Naive thymus-derived CD4-positive, alpha-beta T cell (primary cell): ENCODE data around the gene USP12. TPM values are rescaled to one million over a fixed set of nuclear protein-coding genes. Genes with fewer than 3 reads are reported as not detected.
"Not testable (repeated sequence)": the region's sequence is repeated elsewhere in the genome, so short reads cannot be mapped to it uniquely, and the experiment has no call there.

Experiments
- ATAC-seq: fragments of 150-1000 bp; cut with Tn5 transposase; 2 replicates; pipeline ENCODE4 v1.10.0; 2021; ENCODE audit warnings: mild to moderate bottlenecking, moderate library complexity
- CTCF ChIA-PET: fragments of 350-600 bp; sonication (Branson Sonifier 250); formaldehyde crosslinking; loops from one replicate; lab custom pipeline; 2021; ENCODE audit warnings: antibody characterized with exemption; lab: Charles Lee
- POLR2A ChIA-PET: fragments of 350-600 bp; sonication (Branson Sonifier 250); formaldehyde crosslinking; loops from one replicate; lab custom pipeline; 2021; ENCODE audit warnings: antibody characterized with exemption, inconsistent platforms; lab: Charles Lee
- DNase-seq, 9 donors: peaks; one replicate each; pipeline versions ENCODE4 v3.0.0 to v3.0.0-alpha.2; 2020 to 2022; ENCODE audit warnings: mixed read lengths in 1 of 9
- H3K27ac ChIP-seq: one replicate; pipeline ENCODE4 v1.7.0; 2013; ENCODE audit warnings: mild to moderate bottlenecking, low read depth, low read length, moderate library complexity
- H3K27me3 ChIP-seq, 2 donors: one replicate each; pipeline ENCODE4 v1.7.0; 2013; ENCODE audit warnings: low read length in 2 of 2, mild to moderate bottlenecking in 2 of 2, moderate library complexity in 2 of 2; ENCODE audit not compliant: control insufficient read depth in 2 of 2, insufficient read depth in 2 of 2
- H3K36me3 ChIP-seq, 3 experiments: 1 replicate in 2 of 3; 2 replicates in 1 of 3; pipeline ENCODE4 v1.7.0; 2013; ENCODE audit warnings: low read length in 3 of 3, mild to moderate bottlenecking in 3 of 3, moderate library complexity in 1 of 3; ENCODE audit not compliant: insufficient read depth in 3 of 3, control insufficient read depth in 2 of 3
- H3K4me1 ChIP-seq, 2 donors: one replicate each; pipeline ENCODE4 v1.7.0; 2013; ENCODE audit warnings: low read length in 2 of 2, mild to moderate bottlenecking in 2 of 2, moderate library complexity in 1 of 2; ENCODE audit not compliant: control insufficient read depth in 2 of 2, insufficient read depth in 2 of 2
- H3K4me3 ChIP-seq: 2 replicates; pipeline ENCODE4 v1.7.0; 2013; ENCODE audit warnings: mild to moderate bottlenecking, low read length
- H3K9me3 ChIP-seq, 3 experiments: 1 replicate in 2 of 3; 2 replicates in 1 of 3; pipeline ENCODE4 v1.7.0; 2013; ENCODE audit warnings: low read length in 3 of 3; ENCODE audit not compliant: control insufficient read depth in 2 of 3
- H3K27ac Mint-ChIP-seq, 9 donors: one replicate each; pipeline ENCODE4 v1.8.0; 2020 to 2022; ENCODE audit warnings: mixed read lengths in 9 of 9, mild to moderate bottlenecking in 8 of 9, moderate library complexity in 5 of 9, inconsistent platforms in 2 of 9
- H3K27me3 Mint-ChIP-seq, 5 donors: one replicate each; pipeline ENCODE4 v1.8.0; 2021 to 2022; ENCODE audit warnings: mixed read lengths in 5 of 5, mild to moderate bottlenecking in 1 of 5
- H3K36me3 Mint-ChIP-seq, 5 donors: one replicate each; pipeline ENCODE4 v1.8.0; 2020 to 2022; ENCODE audit warnings: mixed read lengths in 5 of 5, mild to moderate bottlenecking in 3 of 5, inconsistent platforms in 1 of 5
- H3K4me1 Mint-ChIP-seq, 7 donors: one replicate each; pipeline ENCODE4 v1.8.0; 2020 to 2022; ENCODE audit warnings: mixed read lengths in 7 of 7, mild to moderate bottlenecking in 3 of 7, inconsistent platforms in 1 of 7
- H3K4me3 Mint-ChIP-seq, 10 donors: one replicate each; pipeline ENCODE4 v1.8.0; 2020 to 2022; ENCODE audit warnings: mild to moderate bottlenecking in 10 of 10, mixed read lengths in 10 of 10, moderate library complexity in 6 of 10, inconsistent platforms in 2 of 10
- H3K9me3 Mint-ChIP-seq, 11 donors: one replicate each; pipeline ENCODE4 v1.8.0; 2020 to 2022; ENCODE audit warnings: mixed read lengths in 11 of 11, mild to moderate bottlenecking in 4 of 11, inconsistent platforms in 1 of 11, moderate library complexity in 1 of 11
- intact Hi-C, 2 donors: fragments of 100-400 bp; cut with micrococcal nuclease; formaldehyde crosslinking; loops; one replicate each; pipeline ENCODE4 v1.15.1; 2023
- polyA plus RNA-seq, 2 donors: library from polyadenylated mRNA; unstranded; fragments of 300-500 nt; fragmentation: Illumina TruSeq; gene quantifications; one replicate each; pipeline ENCODE4 v1.2.3, GENCODE V29; 2021
- total RNA-seq, 6 experiments: library from RNA in 5 of 6; stranded (reverse) in 5 of 6; gene quantifications; 1 replicate in 5 of 6; 2 replicates in 1 of 6; pipeline ENCODE4 v1.2.3 and lab custom pipeline; 2021 to 2026

USP12 gene
- total RNA-seq (10 to 100 TPM; 22.2 to 53.5 (median 25.1) TPM), polyA plus RNA-seq (10 to 100 TPM; 11.0 to 11.3 TPM), total RNA-seq (lab: John Stamatoyannopoulos, UW) (50.7 reads per million, percentile 71 among the genes with 10 or more reads in this experiment)

GRCh38 chr13:27171244-27171826 lies at the start of gene USP12:
TSS of gene USP12 (minus strand) at chr13:27171811. CDS start at chr13:27171639, 172 bp downstream.
- Mint-ChIP-seq H3K36me3 (peaks cover 0 to 3% (median 0%) of the 10 kb centered on the region in 5 donors), H3K27ac (peak within 1 kb of the TSS; percentile 90 to 98 (median 96)), H3K4me3 (peak within 1 kb of the TSS; percentile 85 to 98 (median 96)), H3K9me3 (no peaks in the 10 kb centered on the region), H3K27me3 (no peaks in the 10 kb centered on the region), H3K4me1 (peaks cover 27 to 56% (median 50%) of the 10 kb centered on the region in 7 donors)
- intact Hi-C loops = loop anchor here (1.0 to 10.0 kb wide), 11 partner anchors 25 to 1487 kb away; partner anchors contain the start of genes CDK8 (in 2 of the 2), LNX2 (in 1 of the 2), PAN3 (in 1 of the 2) and POMP (in 1 of the 2)
- peaks cover 29 to 37% of the 10 kb centered on the region in 2 donors for H3K4me1 ChIP-seq
- peak within 1 kb of the TSS; percentile 85 for H3K27ac ChIP-seq
- no peaks in the 10 kb centered on the region for H3K9me3 ChIP-seq
- ChIA-PET POLR2A (interaction anchor here (1.2 to 2.6 kb wide), 3 partner anchors 10 to 80 kb away, joined by 4 to 10 read pairs (median 7); partner anchors contain the start of gene RPL21), CTCF (no interaction called here)
- DNase-seq (peak in 3 of 9 donors; percentile 2 to 31 (median 16)), ATAC-seq (peak; percentile 6)
- no peaks in the 10 kb centered on the region for H3K36me3 ChIP-seq
- peak within 1 kb of the TSS; percentile 61 for H3K4me3 ChIP-seq
- H3K27me3 ChIP-seq = no peaks in the 10 kb centered on the region

- DNase-seq (no peak), ATAC-seq (no peak)
- no peak overlapping the region for H3K4me3 ChIP-seq
- no peaks in the 10 kb centered on the region for H3K9me3 ChIP-seq
- POLR2A ChIA-PET = no interaction called here
- Mint-ChIP-seq H3K4me1 (no peaks in the 10 kb centered on the region), H3K27me3 (peaks cover 0 to 18% (median 11%) of the 10 kb centered on the region in 5 donors), H3K36me3 (peaks cover 0 to 23% (median 11%) of the 10 kb centered on the region in 5 donors), H3K27ac (no peak overlapping the region), H3K4me3 (no peak overlapping the region), H3K9me3 (peaks cover 0 to 2% (median 0%) of the 10 kb centered on the region in 11 donors)
- no peaks in the 10 kb centered on the region for H3K27me3 ChIP-seq
- no peaks in the 10 kb centered on the region for H3K36me3 ChIP-seq
- intact Hi-C loops = no loop called here
- CTCF ChIA-PET = no interaction called here
- H3K27ac ChIP-seq = no peak overlapping the region
- no peaks in the 10 kb centered on the region for H3K4me1 ChIP-seq
These were observed 48.0 kb upstream of the USP12 start for GRCh38 chr13:27219611-27220010.

- ATAC-seq, H3K4me3 ChIP-seq, CTCF ChIA-PET, H3K27ac ChIP-seq, H3K4me1 Mint-ChIP-seq, POLR2A ChIA-PET, DNase-seq, H3K27ac Mint-ChIP-seq, H3K9me3 ChIP-seq, H3K4me3 Mint-ChIP-seq, H3K4me1 ChIP-seq, H3K9me3 Mint-ChIP-seq, H3K27me3 ChIP-seq, intact Hi-C loops, H3K36me3 ChIP-seq: not testable (repeated sequence)
- H3K27me3 Mint-ChIP-seq = peaks cover 0 to 18% (median 11%) of the 10 kb centered on the region in 5 donors
- H3K36me3 Mint-ChIP-seq = peaks cover 0 to 23% (median 11%) of the 10 kb centered on the region in 5 donors
These were observed 47.2 kb upstream of the USP12 start for GRCh38 chr13:27218861-27219260.

GRCh38 chr13:27217791-27218190 lies 46.2 kb upstream of the USP12 start:
- H3K36me3 ChIP-seq, H3K4me1 ChIP-seq, intact Hi-C loops, DNase-seq, H3K27ac ChIP-seq, ATAC-seq, H3K9me3 ChIP-seq, CTCF ChIA-PET, H3K4me3 Mint-ChIP-seq, H3K4me3 ChIP-seq, H3K27me3 ChIP-seq, H3K9me3 Mint-ChIP-seq, H3K4me1 Mint-ChIP-seq, POLR2A ChIA-PET: not testable (repeated sequence)
- peaks cover 0 to 19% (median 11%) of the 10 kb centered on the region in 5 donors for H3K27me3 Mint-ChIP-seq
- peaks cover 0 to 23% (median 11%) of the 10 kb centered on the region in 5 donors for H3K36me3 Mint-ChIP-seq
- H3K27ac Mint-ChIP-seq = peak overlapping the region in 1 of 9 donors; percentile 62

GRCh38 chr13:27213386-27213785 lies 41.8 kb upstream of the USP12 start:
- peaks cover 0 to 10% (median 1%) of the 10 kb centered on the region in 5 donors for H3K36me3 Mint-ChIP-seq
- H3K27me3 Mint-ChIP-seq, H3K27ac Mint-ChIP-seq: not testable (repeated sequence)

GRCh38 chr13:27211771-27212364 lies 40.3 kb upstream of the USP12 start:
- Mint-ChIP-seq H3K4me3 (no peak overlapping the region), H3K27ac (no peak overlapping the region), H3K27me3 (peaks cover 0 to 4% (median 0%) of the 10 kb centered on the region in 5 donors), H3K9me3 (peaks cover 0 to 34% (median 8%) of the 10 kb centered on the region in 11 donors), H3K4me1 (peaks cover 0 to 6% (median 0%) of the 10 kb centered on the region in 7 donors), H3K36me3 (peaks cover 0 to 7% (median 0%) of the 10 kb centered on the region in 5 donors)
- H3K9me3 ChIP-seq = peaks cover 0 to 4% (median 0%) of the 10 kb centered on the region in 3 experiments
- CTCF ChIA-PET = no interaction called here
- no peaks in the 10 kb centered on the region for H3K4me1 ChIP-seq
- no peak overlapping the region for H3K4me3 ChIP-seq
- ATAC-seq (no peak), DNase-seq (no peak)
- intact Hi-C loops = no loop called here
- H3K27me3 ChIP-seq = no peaks in the 10 kb centered on the region
- H3K36me3 ChIP-seq = no peaks in the 10 kb centered on the region
- no peak overlapping the region for H3K27ac ChIP-seq
- POLR2A ChIA-PET = no interaction called here

More at GRCh38 chr13:27213386-27213785, 41.8 kb upstream of the USP12 start:
- H3K4me1 ChIP-seq, H3K36me3 ChIP-seq, POLR2A ChIA-PET, H3K27me3 ChIP-seq, H3K27ac ChIP-seq, CTCF ChIA-PET, H3K9me3 ChIP-seq, DNase-seq, H3K4me3 ChIP-seq, H3K4me1 Mint-ChIP-seq, ATAC-seq, intact Hi-C loops: not testable (repeated sequence)
- Mint-ChIP-seq H3K9me3 (peaks cover 0 to 33% (median 6%) of the 10 kb centered on the region in 11 donors), H3K4me3 (peak overlapping the region in 1 of 10 donors; percentile 13)
